ENCODE results near the gene FAM200B. TPM values are rescaled to one million over a fixed set of nuclear protein-coding genes. Genes with fewer than 3 reads are reported as not detected.

Gene FAM200B
- total and polyA plus RNA-seq, 2 of the 4 experiments (the other 2 are of a cell fraction): 16.7 to 18.5 TPM

GRCh38 chr4:15736514-15737050, 55.0 kb downstream of the FAM200B start:
- H4K91ac ChIP-seq (ENCODE audit: insufficient read depth, low read depth, low read length): no peak overlapping the region

More at GRCh38 chr4:15736514-15737050, 55.0 kb downstream of the FAM200B start:
- no peak overlapping the region for H3K27ac ChIP-seq (ENCODE audit: insufficient read depth, low read length)
- no peaks in the 10 kb centered on the region for H3K36me3 ChIP-seq (ENCODE audit: control insufficient read depth, insufficient read depth, low read length)
- no peaks in the 10 kb centered on the region for H3K9me1 ChIP-seq (ENCODE audit: insufficient read depth, low read length)
- no peak overlapping the region for H3K9ac ChIP-seq (ENCODE audit: low read depth, low read length)
- DNase-seq (no peak), ATAC-seq (ENCODE audit: low read depth) (no peak)
- H2BK20ac ChIP-seq (ENCODE audit: low read depth, low read length): no peak overlapping the region
- no peak overlapping the region for H2AK9ac ChIP-seq (replicated peaks; ENCODE audit: low read depth, low read length, poor library complexity)
- H3K27me3 ChIP-seq (ENCODE audit: control insufficient read depth, insufficient read depth, low read length): peaks cover 5% of the 10 kb centered on the region
- intact Hi-C loops (cut with micrococcal nuclease): no loop called here
- no peak overlapping the region for H3K56ac ChIP-seq (ENCODE audit: extremely low read depth, insufficient read depth, low read length)
- no peak overlapping the region for H3K14ac ChIP-seq (replicated peaks; ENCODE audit: low read depth, low read length)
- dilution Hi-C loops (cut with HindIII; ENCODE audit: low sequenced_read_pairs, unreplicated experiment): no loop called here
- H3K4me3 ChIP-seq (ENCODE audit: insufficient read depth, low read depth, low read length): no peak overlapping the region
- H2AK5ac ChIP-seq (ENCODE audit: low read depth, low read length): no peak overlapping the region
- CTCF ChIA-PET: interaction anchor here (1.4 kb wide), 1 partner anchor 69 kb away, joined by 4 read pairs; no protein-coding TSS in a partner anchor
- no peak overlapping the region for H3K23ac ChIP-seq (ENCODE audit: low read depth, low read length)
- H3K4ac ChIP-seq (ENCODE audit: low read depth, low read length): no peak overlapping the region
- POLR2A ChIA-PET (ENCODE audit: unreplicated experiment): no interaction called here
- no peak overlapping the region for H4K8ac ChIP-seq (ENCODE audit: low read depth in 2 of 2, low read length in 2 of 2)
- H2BK5ac ChIP-seq (ENCODE audit: low read depth, low read length, poor library complexity, severe bottlenecking): no peak overlapping the region
- H4K20me1 ChIP-seq (ENCODE audit: insufficient read depth, low read length): no peaks in the 10 kb centered on the region
- no peak overlapping the region for H4K5ac ChIP-seq (ENCODE audit: low read depth, low read length)
- BruUV-seq (replicated peaks): no TSS peak
- no peak overlapping the region for H2BK15ac ChIP-seq (ENCODE audit: low read depth, low read length)
- WGBS, 2 experiments (ENCODE audit: extremely low coverage in 2 of 2, insufficient read length in 1 of 2): 100% methylated on average over 2 of the region's 4 CpGs; no CpG with 5 or more reads in 1 of the 2 experiments
- no peaks in the 10 kb centered on the region for H3K79me1 ChIP-seq (ENCODE audit: low read depth in 1 of 2, low read length in 2 of 2)
- no peak for TF ChIP-seq SMC3 (IDR thresholded peaks at IDR 0.05; ENCODE audit: low read depth, low read length)
- no peak for TF ChIP-seq BHLHE40 (IDR thresholded peaks at IDR 0.05; ENCODE audit: low read depth, low read length)
- no peak for TF ChIP-seq RAD21 (IDR thresholded peaks at IDR 0.05; ENCODE audit: low read length)
- H3K18ac ChIP-seq (ENCODE audit: low read depth, low read length): no peak overlapping the region
- H3K9me3 ChIP-seq (ENCODE audit: control insufficient read depth, insufficient read depth, low read length): peaks cover 3% of the 10 kb centered on the region; the same call in 1 of the 2 replicates
- no peaks in the 10 kb centered on the region for H3K4me1 ChIP-seq (ENCODE audit: control insufficient read depth, insufficient read depth, low read length)
- no peak overlapping the region for H2AFZ ChIP-seq (replicated peaks; ENCODE audit: low read length, poor library complexity)
- H2BK120ac ChIP-seq (ENCODE audit: low read depth, low read length): no peak overlapping the region
- no peak overlapping the region for H3K4me2 ChIP-seq (ENCODE audit: low read depth, low read length)
- in situ Hi-C loops (cut with MboI; ENCODE audit: low sequenced_read_pairs): no loop called here

All from IMR-90 (cell line).